K562 (cell line): Measurements from ENCODE around the gene FTSJ3. TPM values are rescaled to one million over a fixed set of nuclear protein-coding genes. Genes with fewer than 3 reads are reported as not detected.

Experiments used
- AFF4 ChIP-seq: sonication (generic); formaldehyde crosslinking; IDR thresholded peaks from 2 replicates; pipeline ENCODE4 v1.8.0; 2023; ENCODE audit warnings: mild to moderate bottlenecking, missing genetic modification reagents
- FOXM1 ChIP-seq, 2 experiments: fragments of 450-650 bp in 1 of 2; sonication (generic) in 1 of 2; formaldehyde crosslinking in 1 of 2; IDR thresholded peaks; 2 replicates each; pipeline versions ENCODE4 v1.6.1 to v1.9.0; 2017 to 2022; ENCODE audit warnings: low read depth in 2 of 2, mild to moderate bottlenecking in 2 of 2, missing genetic modification reagents in 1 of 2, moderate library complexity in 1 of 2
- HNRNPLL ChIP-seq: fragments of 200-400 bp; formaldehyde crosslinking; IDR thresholded peaks from 2 replicates; pipeline ENCODE4 v1.6.1; 2017; ENCODE audit warnings: low read length, low read depth, mild to moderate bottlenecking; ENCODE audit not compliant: poor library complexity, severe bottlenecking
- MAX ChIP-seq: sonication (generic); formaldehyde crosslinking; IDR thresholded peaks from 2 replicates; pipeline ENCODE4 v1.9.0; 2022; ENCODE audit warnings: mild to moderate bottlenecking, missing genetic modification reagents
- MNT ChIP-seq, 2 experiments: fragments of 450-650 bp; conservative IDR thresholded peaks; 2 replicates each; pipeline ENCODE4 v1.6.1; 2017; ENCODE audit warnings: mild to moderate bottlenecking in 2 of 2, moderate library complexity in 2 of 2
- NEUROD1 ChIP-seq: fragments of 150-350 bp; IDR thresholded peaks from 2 replicates; pipeline ENCODE4 v1.6.1; 2014; ENCODE audit warnings: borderline replicate concordance, low read length, low read depth; ENCODE audit not compliant: partially characterized antibody
- PHF21A ChIP-seq: fragments of 450-650 bp; IDR thresholded peaks from 2 replicates; pipeline ENCODE4 v1.6.1; 2017; ENCODE audit warnings: low read depth, borderline replicate concordance
- TBL1XR1 ChIP-seq, 2 experiments: IDR thresholded peaks; 2 replicates each; pipeline ENCODE4 v1.6.1; 2012; ENCODE audit warnings: improper control_type of control experiment in 2 of 2, low read length in 2 of 2, mild to moderate bottlenecking in 1 of 2
- ZBTB7A ChIP-seq: IDR thresholded peaks from 2 replicates; pipeline ENCODE4 v1.6.1; 2011; ENCODE audit warnings: low read depth, mild to moderate bottlenecking, low read length, moderate library complexity, borderline replicate concordance; ENCODE audit not compliant: control insufficient read depth
- ZNF174 ChIP-seq: fragments of 250-450 bp; sonication (Bioruptor Pico); IDR thresholded peaks from 2 replicates; pipeline ENCODE4 v1.4.0; 2020; ENCODE audit warnings: mild to moderate bottlenecking
- ZNF407 ChIP-seq: fragments of 450-650 bp; IDR thresholded peaks from 2 replicates; pipeline ENCODE4 v1.6.1; 2016; ENCODE audit warnings: low read depth
- polyA plus RNA-seq, 8 experiments: library from polyadenylated mRNA; depleted of rRNA in 4 of 8; stranded (reverse) in 5 of 8; unstranded in 3 of 8; fragments of >200 nt; fragmentation: Nextera tagmentation in 2 of 8; fragmentation: Illumina TruSeq in 1 of 8; extraction: Ambion mirVana in 2 of 8; extraction: Trizol in 1 of 8; gene quantifications; 2 replicates each; pipeline versions ENCODE4 v1.2.1 to v1.2.3, GENCODE V29; 2011 to 2014; ENCODE audit warnings: inconsistent platforms in 1 of 8, missing spikeins in 1 of 8
- total RNA-seq, 7 experiments: library from RNA; depleted of rRNA in 6 of 7; stranded (reverse); fragments of >200 nt in 6 of 7; fragmentation: Illumina TruSeq in 2 of 7; extraction: Trizol in 2 of 7; gene quantifications; 2 replicates each; pipeline versions ENCODE4 v1.2.1 to v1.2.3, GENCODE V29; 2011 to 2021; ENCODE audit warnings: low replicate concordance in 1 of 7

Gene FTSJ3
- total and polyA plus RNA-seq, 9 of the 15 experiments (the other 6 are each of a cell fraction or from before 2014, with no cell fraction given), result 18.0 to 65.6 (median 52.4) TPM

- peak; percentile 100 for TF ChIP-seq MNT (conservative IDR thresholded peaks at IDR 0.05)
- TF ChIP-seq PHF21A, result no peak
- peak; percentile 99 for TF ChIP-seq MAX (CRISPR knock-in tag)
- TF ChIP-seq ZBTB7A, result peak; percentile 73; the same call in 1 of the 2 replicates
- TF ChIP-seq HNRNPLL, result peak; percentile 100
- no peak for TF ChIP-seq FOXM1 (IDR thresholded peaks at IDR 0.05; ENCODE audit: low read depth)
- TF ChIP-seq FOXM1 (CRISPR knock-in tag; IDR thresholded peaks at IDR 0.05; ENCODE audit: low read depth), result 0 out of 2 replicates have a peak, but pooled peaks have one; percentile 50
- peak; percentile 88 for TF ChIP-seq ZNF407
- peak; percentile 66 for TF ChIP-seq NEUROD1
- TF ChIP-seq TBL1XR1 (IDR thresholded peaks at IDR 0.05; ENCODE audit: low read length in 2 of 2), result peak; percentile 22 to 76; a peak in 2 of 4 replicates
- TF ChIP-seq AFF4, result no peak; the same call in 1 of the 2 replicates
- no peak for TF ChIP-seq ZNF174
Observed at GRCh38 chr17:63773272-63774140, 54.0 kb downstream of the FTSJ3 start, which contains the start of gene CCDC47 (continued).
